ENCODE measurements around the gene AQP4. TPM values are rescaled to one million over a fixed set of nuclear protein-coding genes. Genes with fewer than 3 reads are reported as not detected.

The AQP4 gene
- polyA plus RNA-seq, 3 donors = 0.41 to 0.90 (median 0.64) TPM

DNA sequence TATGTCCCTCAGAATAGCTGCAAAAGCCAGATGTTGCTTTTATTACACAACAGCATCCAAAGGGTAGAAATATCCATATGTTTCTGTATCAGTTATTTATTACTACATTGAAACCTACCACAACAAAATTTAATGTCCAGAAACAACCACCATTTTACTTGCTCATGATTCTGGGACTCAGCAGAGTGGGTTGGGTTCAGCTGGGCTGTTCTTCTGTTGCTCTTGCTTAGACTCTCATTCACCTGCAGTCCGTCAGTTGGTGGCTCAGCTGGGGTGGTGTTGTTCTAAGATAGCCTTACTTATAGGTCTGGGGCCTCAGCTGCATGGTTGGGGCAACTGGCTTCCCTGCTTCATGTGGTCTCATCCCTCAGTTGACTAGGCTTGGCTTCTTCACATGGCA lies 21.7 kb downstream of the AQP4 start:
- DNase-seq = no peak

DNA sequence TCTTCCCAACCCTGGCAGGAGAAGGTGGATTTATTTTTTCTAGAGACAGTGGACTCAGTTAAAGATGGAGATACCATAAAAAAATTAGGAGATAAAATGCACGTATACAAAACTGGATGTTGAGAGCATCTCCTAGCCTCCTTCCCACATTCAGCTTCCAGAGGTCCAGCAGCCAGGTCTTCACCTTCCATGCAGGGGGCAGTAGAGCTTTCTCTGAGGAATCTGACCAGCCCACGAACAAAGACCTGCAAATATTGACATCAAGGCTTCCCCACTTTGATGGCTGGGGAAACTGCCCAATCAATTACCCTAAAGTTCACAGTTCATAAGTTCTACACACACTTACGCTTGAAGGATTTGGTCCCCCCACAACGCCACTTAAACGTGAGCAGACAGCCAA lies 24.5 kb downstream of the AQP4 start:
- no peak for DNase-seq

DNA sequence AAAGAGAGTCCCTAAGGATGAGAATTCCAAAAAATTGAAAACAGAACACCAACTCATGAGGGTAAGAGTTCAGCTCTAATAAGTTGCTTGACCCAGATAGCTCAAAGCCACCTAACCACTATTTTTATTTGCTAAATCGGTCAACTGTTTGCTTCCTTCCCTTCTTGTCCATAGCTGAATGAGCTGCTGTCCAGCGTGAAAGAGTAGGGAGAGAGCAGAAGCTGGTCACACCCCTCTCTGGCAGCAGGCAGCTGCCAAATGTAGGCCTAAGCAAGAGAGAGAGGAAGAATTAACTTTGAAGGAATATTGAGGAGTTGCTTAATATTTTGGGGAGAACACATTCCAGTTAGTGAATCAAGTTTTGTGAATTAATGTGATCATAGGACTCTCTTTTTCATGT lies 25.9 kb downstream of the AQP4 start:
- no peak for DNase-seq

DNA sequence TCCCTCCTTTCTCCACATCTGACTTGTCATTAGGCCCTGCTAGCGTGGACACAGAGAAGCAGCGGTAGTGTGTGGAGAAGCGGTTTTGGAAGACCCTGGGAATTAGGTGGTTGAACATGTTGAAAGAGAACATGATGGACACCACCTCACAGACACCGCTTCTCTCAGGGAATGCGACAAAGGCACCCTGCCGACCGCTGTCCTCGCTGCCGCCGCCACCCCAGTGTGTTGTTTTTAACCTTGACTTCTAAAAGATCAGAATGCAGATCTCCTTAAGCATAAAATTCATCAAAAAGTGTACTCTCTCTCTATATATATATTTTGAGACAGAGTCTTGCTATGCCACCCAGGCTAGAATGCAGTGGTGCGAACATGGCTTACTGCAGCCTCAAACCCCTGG lies 33.2 kb downstream of the AQP4 start:
- DNase-seq = no peak

DNA sequence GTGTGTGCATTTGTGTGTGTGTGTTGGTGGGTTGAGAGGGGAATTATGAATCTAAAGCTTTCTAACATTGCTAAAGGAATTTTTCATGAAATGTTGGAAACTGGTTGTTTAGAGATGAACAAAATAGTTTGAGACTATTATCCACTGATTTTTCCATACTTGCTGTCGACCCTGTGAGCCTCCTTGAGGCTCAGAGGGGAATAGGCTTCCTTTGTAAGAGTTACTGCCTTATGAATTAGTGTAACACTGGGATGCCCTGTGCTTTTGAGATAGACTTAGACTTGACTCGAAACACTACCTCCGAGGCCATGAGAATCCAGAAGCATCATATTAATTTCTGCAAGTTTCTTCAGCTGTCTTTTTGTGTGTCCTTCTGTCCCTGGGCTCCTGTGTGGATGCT lies 37.9 kb downstream of the AQP4 start:
- DNase-seq = no peak

DNA sequence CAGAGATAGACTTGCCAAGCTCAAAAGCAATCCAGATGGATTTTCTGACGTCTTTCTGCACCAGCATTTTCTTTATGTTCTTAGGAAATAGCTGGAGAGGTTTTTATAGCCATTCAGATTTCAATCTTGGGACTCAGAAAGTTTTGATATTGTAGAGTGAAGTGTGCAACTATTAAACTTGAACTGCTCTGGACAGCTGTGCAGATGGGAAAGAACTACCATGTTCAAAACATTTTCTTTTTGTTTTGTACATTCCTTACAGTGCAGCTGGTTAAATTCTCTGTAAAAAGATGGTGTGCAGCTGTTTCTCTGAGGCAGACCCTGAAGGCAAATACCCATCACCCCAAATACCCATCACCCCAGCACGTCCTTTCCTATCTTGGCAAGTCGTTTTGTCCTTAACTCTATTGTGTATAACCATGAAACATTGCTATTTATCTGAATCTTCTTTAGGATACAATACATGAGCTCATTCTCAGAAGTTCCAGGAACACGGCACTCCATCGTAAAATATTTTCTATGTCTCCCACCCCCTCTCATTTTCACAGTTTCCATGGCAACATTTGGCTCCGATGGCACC lies 38.8 kb downstream of the AQP4 start:
- DNase-seq = no peak

DNA sequence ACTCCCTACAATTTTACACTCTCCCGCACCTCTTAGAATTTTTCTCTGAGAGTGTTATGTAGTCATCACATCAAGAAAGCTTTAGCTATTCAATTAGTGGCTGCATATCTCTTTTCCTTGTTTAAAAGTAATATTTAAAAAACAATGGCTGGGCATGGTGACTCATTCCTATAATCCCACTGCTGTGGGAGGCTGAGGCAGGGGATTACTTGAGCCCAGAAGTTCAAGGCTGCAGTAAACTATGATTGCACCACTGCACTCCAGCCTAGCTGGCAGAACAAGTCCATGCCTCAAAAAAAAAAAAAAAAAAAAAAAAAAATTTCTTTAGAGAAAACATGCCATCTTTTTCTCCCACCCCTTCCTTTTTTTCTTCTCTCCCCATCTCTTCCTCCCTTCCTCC lies 44.3 kb downstream of the AQP4 start:
- DNase-seq = no peak

DNA sequence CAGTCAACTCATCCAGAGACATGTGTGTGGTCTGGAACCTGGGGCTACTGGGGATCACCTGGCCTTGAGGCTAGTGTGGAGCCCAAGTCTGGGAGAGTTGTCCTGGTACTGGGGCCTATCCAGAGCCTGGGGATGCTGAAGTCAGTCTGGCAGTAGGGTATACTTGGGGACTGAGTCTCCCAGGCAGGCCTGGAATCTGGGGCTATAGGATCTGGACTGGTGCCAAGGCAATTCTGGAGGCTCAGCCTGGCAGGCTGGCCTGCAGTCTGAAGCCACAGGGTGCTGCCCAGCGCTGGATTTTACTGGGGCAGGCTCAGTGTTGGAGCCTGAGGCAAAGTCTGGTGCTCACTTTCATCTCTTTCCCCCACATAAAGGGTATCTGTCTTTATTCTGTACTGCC lies 46.5 kb downstream of the AQP4 start:
- no peak for DNase-seq

DNA sequence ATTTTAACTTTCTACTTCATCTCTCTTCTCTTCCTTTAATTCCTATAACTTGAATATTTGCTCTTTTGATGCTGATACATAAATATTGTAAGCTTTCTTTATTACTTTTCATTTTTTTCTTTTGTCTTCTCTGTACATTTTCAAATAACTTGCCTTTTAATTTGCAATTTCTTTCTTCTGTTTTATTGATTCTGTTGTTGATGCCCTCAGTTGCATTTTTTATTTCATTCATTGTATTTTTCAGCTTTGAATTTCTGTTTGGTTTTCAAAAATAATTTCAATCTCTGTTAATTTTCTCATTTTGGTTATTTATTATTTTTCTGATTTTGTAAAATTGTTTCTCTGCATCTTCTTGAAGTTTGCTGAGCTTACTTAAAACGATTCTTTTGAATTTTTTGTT lies 47.0 kb downstream of the AQP4 start:
- DNase-seq = no peak

DNA sequence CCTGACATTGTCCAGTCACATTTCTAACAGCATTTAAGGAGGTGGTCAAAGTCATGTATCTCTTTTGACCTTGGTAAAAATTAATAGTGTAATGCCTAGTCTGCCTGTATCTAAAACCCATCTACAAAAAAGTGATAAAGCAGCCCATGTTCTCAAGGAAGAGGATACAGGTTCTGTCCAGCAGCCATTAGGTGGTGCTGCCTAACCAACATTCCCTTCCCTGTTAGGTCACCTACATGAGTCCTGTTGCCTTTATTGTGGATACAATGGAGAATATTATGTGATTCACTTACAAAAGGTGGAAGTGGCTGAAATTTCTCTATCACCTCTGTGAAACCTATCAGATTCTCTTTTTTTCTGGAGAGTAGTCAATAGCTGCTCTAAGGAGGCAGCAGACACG lies 52.5 kb downstream of the AQP4 start:
- peak; percentile 61 for DNase-seq

DNA sequence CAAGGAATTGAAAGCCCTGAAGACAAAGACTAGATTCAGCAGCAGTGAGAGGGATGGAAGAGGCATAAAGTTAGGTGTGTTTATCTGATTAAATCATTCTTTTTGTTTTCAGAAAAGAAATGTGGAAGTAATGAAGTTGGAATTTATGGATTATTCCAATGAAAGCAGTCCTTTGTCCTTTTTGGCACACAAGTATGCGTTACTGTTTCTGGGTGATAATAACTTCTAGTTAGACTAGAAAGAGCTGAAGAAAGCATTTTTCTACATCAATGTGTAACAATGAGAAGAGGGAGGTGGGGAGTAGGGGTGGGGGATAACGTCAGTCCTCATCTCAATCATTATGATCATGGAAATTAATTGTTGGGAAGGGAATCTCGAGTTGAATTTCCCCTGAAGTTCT lies 53.0 kb downstream of the AQP4 start:
- DNase-seq = no peak

DNA sequence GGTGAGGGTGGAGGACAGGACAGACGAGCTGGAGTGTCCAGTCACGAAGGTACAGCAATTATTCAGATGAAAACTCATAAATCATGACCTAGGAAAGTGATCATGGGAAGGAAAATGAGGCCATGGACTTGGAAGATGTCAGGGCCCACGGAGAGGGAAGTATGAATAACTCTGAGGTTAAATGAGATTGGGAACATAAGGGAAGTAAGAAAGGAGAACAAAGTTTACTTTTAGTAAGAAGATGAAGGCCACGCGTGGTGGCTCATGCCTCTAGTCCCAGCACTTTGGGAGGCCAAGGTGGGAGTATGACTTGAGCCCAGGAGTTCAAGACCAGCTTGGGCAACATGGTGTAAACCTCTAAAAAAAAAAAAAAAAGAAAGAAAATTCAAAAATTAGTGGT lies 56.2 kb downstream of the AQP4 start:
- no peak for DNase-seq

DNA sequence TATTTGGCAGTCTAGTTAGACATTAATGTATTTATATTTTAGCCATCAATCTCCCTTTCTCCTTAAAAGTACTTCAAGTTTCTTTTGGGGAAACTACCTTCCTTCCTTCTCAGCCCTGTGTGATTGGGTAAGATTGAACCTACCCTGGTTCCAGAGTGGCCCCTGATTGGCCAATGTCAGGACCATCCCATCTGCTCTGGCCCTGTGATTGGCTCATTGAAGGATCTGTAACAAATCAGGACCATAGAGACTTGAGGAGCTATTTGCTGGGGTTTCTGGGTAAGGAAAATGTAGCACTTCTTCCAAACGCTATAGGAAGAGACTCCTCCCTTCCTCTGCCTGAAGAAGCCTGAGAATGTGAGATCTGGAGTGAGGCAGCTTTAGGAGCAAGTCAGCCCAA lies 59.3 kb downstream of the AQP4 start:
- DNase-seq = no peak

DNA sequence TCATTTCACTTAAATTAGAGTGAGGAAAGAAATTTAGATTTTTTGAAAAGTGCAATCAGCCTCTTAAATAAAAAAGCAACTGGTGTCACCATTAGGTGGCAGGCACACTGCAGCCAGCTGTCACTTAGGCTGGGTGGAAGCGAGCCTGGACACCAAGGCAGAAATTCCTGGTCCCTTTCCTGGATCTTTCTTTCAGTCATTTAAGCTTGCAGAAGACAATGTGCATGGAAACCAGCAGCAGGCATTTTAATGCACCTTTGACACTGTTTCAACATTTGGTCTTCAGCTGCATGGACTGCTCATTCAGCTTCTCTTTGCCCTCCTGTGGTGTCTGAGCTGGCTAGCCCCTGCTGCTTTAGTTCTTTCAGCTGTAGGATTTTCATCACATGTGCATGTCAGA lies 61.0 kb downstream of the AQP4 start:
- DNase-seq = no peak

DNA sequence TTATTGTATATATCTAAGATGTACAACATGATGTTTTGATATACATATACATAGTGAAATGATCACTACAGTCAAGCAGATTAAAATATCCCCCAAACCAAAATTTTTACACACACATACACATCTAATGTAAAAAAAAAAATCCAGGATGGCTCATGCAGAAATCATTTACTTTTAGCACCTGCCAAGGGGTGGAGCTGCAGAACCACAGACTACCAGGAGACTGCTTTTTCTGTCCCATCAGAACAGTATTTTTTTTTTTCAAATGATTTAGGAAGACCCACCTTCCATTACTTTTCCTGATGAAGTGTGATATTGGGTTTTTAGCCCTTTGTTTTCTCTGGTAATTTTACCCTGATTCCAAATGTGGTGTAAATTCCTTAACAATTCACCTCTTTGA lies 61.9 kb downstream of the AQP4 start:
- no peak for DNase-seq

DNA sequence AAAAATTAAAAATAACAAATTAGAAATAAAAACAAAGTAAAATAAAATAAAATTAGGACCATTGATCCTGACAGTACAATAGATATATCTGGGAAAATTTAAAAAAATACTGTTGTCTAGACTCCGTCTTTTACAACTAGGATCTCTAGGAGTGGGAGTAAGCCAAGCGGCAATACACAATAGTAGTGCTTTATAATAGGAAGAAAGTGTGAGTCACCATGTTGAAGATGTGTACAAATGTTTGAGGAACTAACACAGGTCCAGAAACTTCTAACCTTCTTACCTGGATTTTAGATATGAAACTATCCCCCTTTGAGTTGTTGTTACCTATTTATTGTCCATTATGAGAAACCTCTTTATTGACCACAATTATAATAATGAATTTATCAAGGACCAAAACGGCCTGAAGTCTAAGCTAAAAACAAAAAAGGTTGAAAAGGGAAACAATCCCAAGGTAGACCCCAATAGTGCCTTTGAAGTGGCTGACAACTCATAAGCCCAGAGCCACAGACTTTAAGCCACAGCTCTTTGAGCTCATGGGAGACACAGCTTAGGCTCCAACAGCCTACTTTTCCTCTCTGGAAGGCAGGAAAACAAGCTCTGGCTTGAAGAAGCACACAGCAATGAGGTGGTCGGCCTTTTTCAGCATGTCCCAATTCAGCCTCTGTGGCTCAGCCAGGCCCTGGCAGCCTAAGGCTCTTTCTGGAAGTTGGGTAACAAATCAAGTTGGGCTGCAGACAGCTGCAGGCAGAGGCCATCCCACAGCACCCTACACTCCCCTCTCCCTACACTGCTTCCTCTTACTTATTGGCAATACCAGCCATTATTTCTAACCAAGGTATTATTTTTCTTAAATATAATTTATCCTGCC lies 62.9 kb downstream of the AQP4 start:
- no peak for DNase-seq

Data from renal pelvis (tissue), 4 donors.